ENCODE results near the gene HSD17B3. TPM values are rescaled to one million over a fixed set of nuclear protein-coding genes. Genes with fewer than 3 reads are reported as not detected.
"Not testable (repeated sequence)": the region's sequence is repeated elsewhere in the genome, so short reads cannot be mapped to it uniquely, and the experiment has no call there.

The HSD17B3 gene
- polyA plus RNA-seq, 1 donor (not counting 4 experiments of a cell fraction or from before 2014, with no cell fraction given): 0.17 TPM

GRCh38 chr9:96323169-96323568 is 21.2 kb upstream of the HSD17B3 start:
- Histone ChIP-seq H4K20me1 (ENCODE audit: control insufficient read depth, extremely low read depth, insufficient read depth, low read length) (no peaks in the 10 kb centered on the region), H3K9me3 (ENCODE audit: control insufficient read depth, low read depth, low read length) (no peaks in the 10 kb centered on the region), H3K4me2 (ENCODE audit: control insufficient read depth, extremely low read depth, insufficient read depth, low read depth, low read length) (no peak overlapping the region), H3K79me2 (ENCODE audit: control insufficient read depth, insufficient read depth, low read length) (no peaks in the 10 kb centered on the region), H2AFZ (ENCODE audit: control insufficient read depth, low read length) (no peak overlapping the region), H3K27ac (ENCODE audit: control insufficient read depth, insufficient read depth, low read length) (no peak overlapping the region), H3K4me1 (ENCODE audit: control insufficient read depth, extremely low read depth, insufficient read depth, low read length) (no peaks in the 10 kb centered on the region), H3K36me3 (ENCODE audit: control insufficient read depth in 2 of 2, extremely low read depth in 1 of 2, insufficient read depth in 2 of 2, low read length in 2 of 2) (peaks cover 0 to 2% of the 10 kb centered on the region in 2 experiments), H3K9ac (ENCODE audit: control insufficient read depth, extremely low read depth, insufficient read depth, low read length) (no peak overlapping the region), H3K4me3 (ENCODE audit: control insufficient read depth in 2 of 3, extremely low read depth in 1 of 3, insufficient read depth in 2 of 3, low read depth in 1 of 3, low read length in 3 of 3) (no peak overlapping the region), H3K9me1 (ENCODE audit: control insufficient read depth, extremely low read depth, insufficient read depth, low read length) (no peaks in the 10 kb centered on the region), H3K27me3 (ENCODE audit: control insufficient read depth, extremely low read depth, insufficient read depth, low read length) (no peaks in the 10 kb centered on the region)
- dilution Hi-C loops (cut with MboI; ENCODE audit: extremely low pct_ligation_motif_present, low sequenced_read_pairs): no loop called here
- no peak for TF ChIP-seq EZH2 (IDR thresholded peaks at IDR 0.05; ENCODE audit: low read length)
- no peak for TF ChIP-seq CTCF (optimal IDR thresholded peaks at IDR 0.05 in 1 of 3, IDR thresholded peaks at IDR 0.05 in 1 of 3, conservative IDR thresholded peaks at IDR 0.05 in 1 of 3; ENCODE audit: extremely low read depth in 1 of 3, insufficient read depth in 2 of 3, low read length in 3 of 3)
- FAIRE-seq: no peak
- no peak for DNase-seq (ENCODE audit: low read depth, low spot score)

- H3K27ac ChIP-seq (ENCODE audit: control insufficient read depth, insufficient read depth, low read length); H3K27me3 ChIP-seq (ENCODE audit: control insufficient read depth, extremely low read depth, insufficient read depth, low read length); H3K9me1 ChIP-seq (ENCODE audit: control insufficient read depth, extremely low read depth, insufficient read depth, low read length); H3K36me3 ChIP-seq (ENCODE audit: control insufficient read depth in 2 of 2, extremely low read depth in 1 of 2, insufficient read depth in 2 of 2, low read length in 2 of 2); H3K9me3 ChIP-seq (ENCODE audit: control insufficient read depth, low read depth, low read length); H3K79me2 ChIP-seq (ENCODE audit: control insufficient read depth, insufficient read depth, low read length); FAIRE-seq; dilution Hi-C loops (cut with MboI; ENCODE audit: extremely low pct_ligation_motif_present, low sequenced_read_pairs); H2AFZ ChIP-seq (ENCODE audit: control insufficient read depth, low read length); H4K20me1 ChIP-seq (ENCODE audit: control insufficient read depth, extremely low read depth, insufficient read depth, low read length); H3K4me3 ChIP-seq (ENCODE audit: control insufficient read depth in 2 of 3, extremely low read depth in 1 of 3, insufficient read depth in 2 of 3, low read depth in 1 of 3, low read length in 3 of 3); H3K9ac ChIP-seq (ENCODE audit: control insufficient read depth, extremely low read depth, insufficient read depth, low read length); H3K4me1 ChIP-seq (ENCODE audit: control insufficient read depth, extremely low read depth, insufficient read depth, low read length); DNase-seq (ENCODE audit: low read depth, low spot score); H3K4me2 ChIP-seq (ENCODE audit: control insufficient read depth, extremely low read depth, insufficient read depth, low read depth, low read length): not testable (repeated sequence)
Observed at GRCh38 chr9:96322736-96323135, 20.8 kb upstream of the HSD17B3 start.

- H3K79me2 ChIP-seq (ENCODE audit: control insufficient read depth, insufficient read depth, low read length); H3K27ac ChIP-seq (ENCODE audit: control insufficient read depth, insufficient read depth, low read length); H3K4me3 ChIP-seq (ENCODE audit: control insufficient read depth in 2 of 3, extremely low read depth in 1 of 3, insufficient read depth in 2 of 3, low read depth in 1 of 3, low read length in 3 of 3); H3K4me1 ChIP-seq (ENCODE audit: control insufficient read depth, extremely low read depth, insufficient read depth, low read length); H2AFZ ChIP-seq (ENCODE audit: control insufficient read depth, low read length); FAIRE-seq; H3K9me3 ChIP-seq (ENCODE audit: control insufficient read depth, low read depth, low read length); H3K9ac ChIP-seq (ENCODE audit: control insufficient read depth, extremely low read depth, insufficient read depth, low read length); H3K4me2 ChIP-seq (ENCODE audit: control insufficient read depth, extremely low read depth, insufficient read depth, low read depth, low read length); H4K20me1 ChIP-seq (ENCODE audit: control insufficient read depth, extremely low read depth, insufficient read depth, low read length); H3K27me3 ChIP-seq (ENCODE audit: control insufficient read depth, extremely low read depth, insufficient read depth, low read length); H3K36me3 ChIP-seq (ENCODE audit: control insufficient read depth in 2 of 2, extremely low read depth in 1 of 2, insufficient read depth in 2 of 2, low read length in 2 of 2); dilution Hi-C loops (cut with MboI; ENCODE audit: extremely low pct_ligation_motif_present, low sequenced_read_pairs); DNase-seq (ENCODE audit: low read depth, low spot score); H3K9me1 ChIP-seq (ENCODE audit: control insufficient read depth, extremely low read depth, insufficient read depth, low read length): not testable (repeated sequence)
Observed at GRCh38 chr9:96322210-96322609, 20.2 kb upstream of the HSD17B3 start.
